HG03097 (cell line): ENCODE measurements around the gene DNASE1L3.
A peak's percentile ranks its signal among the peaks of the same experiment; 100 is the strongest.
"Not testable (repeated sequence)": the region's sequence is repeated elsewhere in the genome, so short reads cannot be mapped to it uniquely, and the experiment has no call there.

ENCODE experiments used
- ATAC-seq: cut with Tn5 transposase; IDR thresholded peaks from one replicate; pipeline ENCODE4 v1.9.1; 2021; ENCODE audit not compliant: unreplicated experiment, low FRiP score

DNASE1L3 gene

GRCh38 chr3:58210761-58211460 is at the start of gene DNASE1L3:
Gene DNASE1L3 (minus strand): TSS chr3:58210972. CDS start chr3:58210906, 66 bp downstream.
- ATAC-seq, result no peak

GRCh38 chr3:58260261-58260731 is 49.5 kb upstream of the DNASE1L3 start:
- no peak for ATAC-seq

- ATAC-seq, result no peak
These were observed 47.8 kb upstream of the DNASE1L3 start for GRCh38 chr3:58258392-58259055.

GRCh38 chr3:58256511-58256910 is 45.7 kb upstream of the DNASE1L3 start:
- ATAC-seq, result no peak

DNA sequence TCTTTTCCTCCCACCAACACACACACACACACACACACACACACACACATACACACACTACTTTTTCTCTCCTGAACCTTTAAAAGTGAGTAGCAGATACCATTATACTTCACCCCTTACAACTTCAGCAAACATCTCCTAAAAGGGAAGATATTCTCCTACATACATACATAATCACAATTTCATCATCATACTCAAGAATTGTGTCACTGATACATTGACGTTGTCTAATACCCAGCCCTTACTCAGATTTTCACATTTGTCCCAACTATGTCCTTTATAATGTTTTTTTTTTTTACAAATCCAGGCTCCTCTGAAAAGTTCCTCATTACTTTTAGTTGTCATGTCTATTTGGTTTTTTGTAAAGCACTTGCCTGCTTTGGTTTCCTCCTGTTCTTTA is 45.3 kb upstream of the DNASE1L3 start:
- ATAC-seq, result no peak

DNA sequence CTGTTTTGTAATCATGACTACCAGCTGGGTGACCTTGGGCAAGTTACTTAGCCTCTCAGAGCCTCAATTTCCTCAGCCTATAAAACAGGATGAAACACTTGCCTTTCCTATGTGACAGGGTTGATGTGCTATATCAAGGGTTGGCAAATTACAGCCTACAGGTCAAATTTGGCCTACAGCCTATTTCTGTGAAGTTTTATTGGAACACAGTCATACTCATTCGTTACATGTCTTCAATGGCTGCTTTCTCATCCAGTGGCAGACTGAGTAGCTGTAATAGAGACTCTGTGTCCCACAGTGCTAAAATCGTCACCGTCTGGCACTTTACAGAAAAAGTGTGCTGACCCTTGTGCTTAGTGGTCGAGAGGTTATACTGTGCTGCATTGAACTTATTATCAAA is 43.4 kb upstream of the DNASE1L3 start:
- ATAC-seq, result no peak

DNA sequence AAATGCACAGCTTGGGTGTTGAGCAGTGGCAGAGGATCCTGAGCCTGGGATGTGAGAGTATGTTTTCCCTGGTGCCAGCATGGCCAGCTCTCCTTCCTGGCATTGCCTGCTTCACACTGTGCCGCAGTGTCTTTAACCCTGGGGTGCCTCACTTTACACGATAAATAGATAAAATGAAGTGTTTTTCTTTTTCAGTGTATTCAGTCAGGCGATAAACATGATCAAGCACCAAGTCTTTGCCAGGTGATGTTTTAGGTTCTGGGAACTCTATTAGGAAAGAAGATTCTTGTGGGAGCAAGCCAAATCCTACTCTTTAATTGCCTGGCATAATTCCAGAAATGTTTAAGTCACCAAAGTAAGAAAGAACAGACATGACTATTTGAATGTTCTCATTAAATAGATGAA is 40.9 kb upstream of the DNASE1L3 start:
- ATAC-seq, result no peak

- ATAC-seq, result no peak
These were observed 39.4 kb upstream of the DNASE1L3 start for GRCh38 chr3:58250093-58250707.

DNA sequence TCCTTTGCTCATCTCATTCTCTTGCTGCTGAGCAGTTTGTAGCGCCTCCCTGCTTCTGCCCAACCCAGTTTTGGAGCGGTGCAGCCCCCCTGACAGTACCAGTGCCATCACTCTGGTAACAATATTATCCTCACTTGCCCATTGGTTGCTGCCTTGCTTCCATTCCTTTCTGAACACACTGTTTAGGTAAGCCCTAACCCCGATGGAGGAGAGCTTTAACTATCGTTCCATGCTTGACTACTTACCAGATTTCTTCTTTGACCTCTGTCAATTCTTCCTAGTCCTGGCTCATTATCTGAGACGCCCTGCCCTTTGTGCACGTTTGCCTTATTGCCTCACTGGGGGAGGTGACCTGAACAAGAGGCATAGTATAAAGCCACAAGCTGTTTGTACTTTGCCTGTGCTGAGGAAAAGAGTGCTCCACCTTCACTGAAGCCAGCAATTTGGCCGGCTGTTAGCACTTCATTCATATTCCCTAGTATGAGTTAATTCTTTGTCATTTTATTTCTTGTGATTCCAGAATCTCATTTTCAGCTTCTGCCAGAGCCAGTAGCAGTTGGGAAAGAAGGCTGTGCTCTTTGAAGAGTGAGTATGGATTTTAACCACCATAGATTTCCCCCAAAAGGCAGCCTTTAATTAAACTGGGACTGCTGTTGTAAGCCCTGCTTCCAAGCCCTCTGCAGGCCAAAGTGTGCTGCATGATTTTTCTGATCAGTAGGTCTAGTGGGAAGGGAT is 38.8 kb upstream of the DNASE1L3 start:
- no peak for ATAC-seq

DNA sequence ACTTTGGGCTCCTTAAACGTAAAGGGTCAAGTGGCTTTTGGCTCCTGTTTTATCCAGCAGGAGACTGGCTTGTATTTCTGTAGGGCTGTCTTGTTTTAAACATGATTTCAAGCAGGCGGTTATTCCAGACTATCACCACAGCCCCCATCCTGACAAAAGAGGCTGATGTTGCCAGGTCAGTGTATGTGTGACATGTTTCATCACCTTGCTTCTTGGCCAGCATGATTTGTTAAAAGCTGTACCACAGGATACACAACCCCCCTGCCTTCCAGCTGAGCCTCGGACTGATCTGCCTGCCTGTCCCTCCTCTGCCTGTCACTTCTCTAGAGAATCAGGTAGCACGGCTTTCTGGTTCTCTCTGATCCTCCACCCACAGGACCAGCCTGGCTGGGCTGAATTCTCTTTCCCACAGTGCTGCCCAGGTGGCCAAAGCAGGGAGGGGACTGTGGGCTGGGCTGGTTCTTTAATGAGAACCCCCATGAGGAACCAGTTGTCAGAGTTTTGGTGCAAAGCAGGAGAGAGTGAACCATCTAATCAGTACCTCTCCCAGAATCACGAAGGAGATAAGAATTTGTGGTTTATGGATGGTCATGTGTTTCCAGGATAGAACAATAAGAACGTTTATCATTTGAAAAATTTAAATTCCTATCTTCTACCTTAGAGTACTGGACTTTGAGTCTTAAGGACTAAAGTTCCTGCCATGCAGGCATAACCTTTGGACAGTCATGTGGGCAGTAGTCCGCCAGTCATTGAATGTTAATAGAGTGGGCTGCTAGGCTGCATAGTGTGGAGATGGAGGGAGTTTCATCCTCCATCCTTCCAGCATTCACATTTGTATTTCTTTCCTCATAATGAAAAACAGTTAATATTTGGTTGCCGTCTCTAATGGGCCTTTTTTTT is 35.6 kb upstream of the DNASE1L3 start:
- no peak for ATAC-seq

GRCh38 chr3:58243976-58244585 is 33.3 kb upstream of the DNASE1L3 start:
- no peak for ATAC-seq

- ATAC-seq, result not testable (repeated sequence)
These were observed 32.1 kb upstream of the DNASE1L3 start for GRCh38 chr3:58242860-58243259.

DNA sequence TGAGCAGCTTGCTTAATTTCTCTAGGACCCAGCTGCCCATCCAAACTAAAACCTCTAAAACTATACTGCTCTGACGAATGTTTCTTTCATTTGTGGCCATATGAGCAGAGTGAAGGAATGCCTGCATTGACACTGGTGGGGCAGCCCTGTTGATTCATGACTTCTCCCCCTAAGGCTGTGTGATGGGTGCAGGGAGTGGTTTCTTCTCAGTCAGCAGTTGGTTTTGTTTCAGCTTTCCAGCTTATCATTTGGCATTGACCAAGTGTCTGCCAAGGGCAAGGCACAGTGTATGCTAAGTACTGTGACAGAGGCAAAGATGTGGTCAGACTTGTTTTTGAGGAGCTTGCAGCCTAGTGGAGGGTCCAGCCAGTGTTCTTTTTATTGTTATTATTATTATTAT is 31.6 kb upstream of the DNASE1L3 start:
- no peak for ATAC-seq

- ATAC-seq, result no peak
These were observed 30.7 kb upstream of the DNASE1L3 start for GRCh38 chr3:58241306-58242044.

- no peak for ATAC-seq
These were observed 28.1 kb upstream of the DNASE1L3 start for GRCh38 chr3:58238830-58239229.

GRCh38 chr3:58237941-58238681 is 27.3 kb upstream of the DNASE1L3 start:
- ATAC-seq, result peak; percentile 17

DNA sequence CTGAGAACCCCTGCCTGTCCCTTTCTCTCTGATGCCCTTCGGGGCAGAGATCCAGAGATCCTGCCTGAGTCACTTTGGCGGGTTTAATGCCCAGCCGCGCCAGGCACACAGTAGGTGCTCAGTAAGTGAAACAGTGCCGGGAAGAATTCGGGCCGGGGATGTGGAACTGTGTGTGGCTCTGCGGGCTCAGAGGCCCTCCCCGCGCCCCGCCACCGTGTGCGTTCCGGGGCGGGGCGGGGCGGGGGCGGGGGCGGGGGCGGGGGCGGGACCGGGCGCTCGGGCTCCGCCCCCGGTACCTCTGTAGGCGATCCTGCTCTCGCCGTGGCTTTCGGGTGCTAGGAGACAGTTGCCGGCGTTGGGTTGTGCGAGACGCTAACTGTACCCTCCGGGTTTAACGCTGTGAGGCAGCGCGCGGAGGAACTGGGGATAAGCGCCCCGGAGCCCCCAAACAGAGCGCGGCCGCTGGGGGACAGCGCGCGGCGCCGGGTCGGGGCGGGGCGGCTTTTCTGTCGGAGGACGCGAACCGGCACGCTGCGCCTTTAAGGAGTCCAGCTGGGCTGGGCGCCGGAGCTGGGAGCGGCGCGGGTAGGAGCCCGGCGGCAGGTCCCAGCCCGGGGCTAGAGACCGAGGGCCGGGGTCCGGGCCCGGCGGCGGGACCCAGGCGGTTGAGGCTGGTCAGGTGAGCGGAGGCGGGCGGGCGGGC is 26.6 kb upstream of the DNASE1L3 start, which contains the start of gene ABHD6:
Gene ABHD6, plus strand, starts transcription at position 555 of the 703 bp plus-strand sequence. CDS start 18,795 bp downstream, outside the sequence.
- ATAC-seq, result peak; percentile 63
